ENCODE results near the gene ALG8. TPM values are rescaled to one million over a fixed set of nuclear protein-coding genes. Genes with fewer than 3 reads are reported as not detected.

ALG8 gene
- total RNA-seq, 2 donors from 2014 or later = 17.2 to 25.8 TPM

DNA sequence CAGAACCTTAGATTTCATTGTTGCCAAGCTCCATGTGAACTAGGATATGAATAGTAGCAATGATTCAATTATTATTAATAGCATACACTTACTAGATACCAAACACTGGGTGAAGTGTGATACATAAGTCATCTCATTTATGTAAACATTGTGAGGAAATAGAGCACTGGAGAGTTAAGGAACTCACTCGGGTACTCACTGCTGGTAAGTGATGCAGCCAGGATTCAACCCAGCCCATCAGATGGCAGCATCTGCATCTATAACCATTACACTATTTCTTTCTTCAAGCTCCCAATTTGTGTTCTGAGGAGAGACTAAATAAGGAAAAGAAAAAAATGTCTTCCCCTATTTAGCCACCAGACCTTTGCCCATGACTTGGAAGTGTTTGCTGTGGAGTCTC lies 10.2 kb upstream of the ALG8 start:
- no peaks in the 10 kb centered on the region for H3K36me3 Mint-ChIP-seq (ENCODE audit: low read depth)
- H3K4me1 Mint-ChIP-seq = no peaks in the 10 kb centered on the region
- DNase-seq = no peak
- no peaks in the 10 kb centered on the region for H3K27me3 Mint-ChIP-seq
- H3K4me3 Mint-ChIP-seq = no peak overlapping the region
- H3K27ac Mint-ChIP-seq = no peak overlapping the region
- no peak for ATAC-seq
- no peaks in the 10 kb centered on the region for H3K9me3 ChIP-seq (ENCODE audit: control insufficient read depth, low read length, poor library complexity, severe bottlenecking)

DNA sequence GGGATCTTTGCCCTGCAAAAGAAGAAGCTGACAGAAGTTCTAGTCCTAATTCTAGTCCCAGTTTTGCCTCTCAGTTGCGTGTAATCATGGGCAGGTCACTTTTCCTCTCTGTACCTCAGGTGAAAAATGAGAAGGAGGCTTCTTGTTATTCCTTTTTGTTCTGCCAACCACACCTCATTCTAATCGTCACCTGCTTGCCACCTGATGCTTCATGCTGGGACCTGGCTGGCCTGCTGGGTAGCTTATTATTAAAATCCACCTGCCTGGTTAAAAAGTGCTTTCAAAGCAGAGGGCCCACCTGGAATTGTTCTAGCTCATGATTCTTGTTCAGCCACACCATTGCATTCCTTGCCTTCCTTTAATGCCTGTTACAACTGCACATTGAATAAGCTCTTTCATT lies 8.4 kb upstream of the ALG8 start:
- ATAC-seq = no peak

DNA sequence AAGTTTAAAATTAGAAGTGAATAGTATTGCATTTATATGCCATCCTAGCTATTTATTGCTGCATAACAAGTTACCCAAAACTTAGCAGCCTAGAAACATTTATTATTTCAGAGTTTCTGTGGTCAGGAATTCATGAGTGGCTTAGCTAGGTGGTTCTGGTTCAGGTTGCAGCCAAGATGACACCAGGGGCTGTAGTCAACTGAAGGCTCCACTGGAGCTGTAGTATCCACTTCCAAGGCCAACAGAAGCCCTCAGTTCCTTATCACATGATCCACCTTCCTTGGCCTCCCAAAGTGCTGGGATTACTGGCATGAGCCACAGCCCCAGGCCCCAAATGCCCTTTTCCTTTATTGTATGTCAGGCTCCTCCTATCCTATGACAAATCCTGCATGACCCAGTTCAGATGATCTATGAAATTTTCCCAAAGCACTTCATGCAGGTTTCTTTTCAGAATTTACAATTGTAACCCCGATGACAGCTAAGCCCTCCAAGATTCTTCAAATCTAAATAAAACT lies 6.1 kb upstream of the ALG8 start:
- Mint-ChIP-seq H3K36me3 (ENCODE audit: low read depth) (peaks cover 6% of the 10 kb centered on the region), H3K4me1 (peaks cover 10% of the 10 kb centered on the region), H3K27ac (no peak overlapping the region), H3K27me3 (no peaks in the 10 kb centered on the region), H3K4me3 (no peak overlapping the region)
- DNase-seq (no peak), ATAC-seq (no peak)
- H3K9me3 ChIP-seq (ENCODE audit: control insufficient read depth, low read length, poor library complexity, severe bottlenecking) = no peaks in the 10 kb centered on the region

More for the DNA sequence above, 8.4 kb upstream of the ALG8 start:
- no peaks in the 10 kb centered on the region for H3K27me3 Mint-ChIP-seq
- H3K9me3 ChIP-seq (ENCODE audit: control insufficient read depth, low read length, poor library complexity, severe bottlenecking) = no peaks in the 10 kb centered on the region
- H3K4me1 Mint-ChIP-seq = peaks cover 3% of the 10 kb centered on the region
- H3K36me3 Mint-ChIP-seq (ENCODE audit: low read depth) = peaks cover 3% of the 10 kb centered on the region
- DNase-seq = no peak
- no peak overlapping the region for H3K4me3 Mint-ChIP-seq
- H3K27ac Mint-ChIP-seq = no peak overlapping the region

DNA sequence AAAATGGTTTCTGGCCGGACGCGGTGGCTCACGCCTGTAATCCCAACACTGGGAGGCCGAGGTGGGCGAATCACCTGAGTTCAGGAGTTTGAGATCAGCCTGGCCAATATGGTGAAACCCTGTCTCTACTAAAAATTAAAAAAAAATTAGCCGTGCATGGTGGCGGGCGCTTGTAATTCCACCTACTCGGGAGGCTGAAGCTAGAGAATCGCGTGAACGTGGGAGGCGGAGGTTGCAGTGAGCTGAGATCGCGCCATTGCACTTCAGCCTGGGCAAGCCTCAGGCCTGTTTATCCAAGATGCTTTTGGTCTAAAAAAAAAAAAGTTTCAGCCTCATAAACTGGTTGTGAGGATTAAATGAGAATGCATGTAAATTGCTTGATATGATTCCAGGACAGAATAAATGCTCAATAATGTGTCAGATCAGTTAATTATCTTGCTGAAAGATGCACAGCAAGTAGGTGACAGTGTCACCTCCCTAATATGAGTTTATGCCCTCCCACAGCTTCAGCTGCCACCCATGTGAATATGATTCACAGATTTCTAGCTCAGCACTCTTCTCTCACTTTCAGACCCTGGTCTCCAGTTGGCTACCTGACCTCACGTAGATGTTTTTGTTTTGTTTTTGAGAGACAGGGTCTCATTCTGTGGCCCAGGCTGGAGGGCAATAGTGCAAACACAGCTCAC lies 1.1 kb upstream of the ALG8 start:
- DNase-seq (no peak), ATAC-seq (no peak)
- Mint-ChIP-seq H3K27ac (peak overlapping the region; percentile 86), H3K4me3 (peak overlapping the region; percentile 92), H3K4me1 (peaks cover 29% of the 10 kb centered on the region), H3K27me3 (no peaks in the 10 kb centered on the region), H3K36me3 (ENCODE audit: low read depth) (peaks cover 14% of the 10 kb centered on the region)
- H3K9me3 ChIP-seq (ENCODE audit: control insufficient read depth, low read length, poor library complexity, severe bottlenecking) = no peaks in the 10 kb centered on the region

DNA sequence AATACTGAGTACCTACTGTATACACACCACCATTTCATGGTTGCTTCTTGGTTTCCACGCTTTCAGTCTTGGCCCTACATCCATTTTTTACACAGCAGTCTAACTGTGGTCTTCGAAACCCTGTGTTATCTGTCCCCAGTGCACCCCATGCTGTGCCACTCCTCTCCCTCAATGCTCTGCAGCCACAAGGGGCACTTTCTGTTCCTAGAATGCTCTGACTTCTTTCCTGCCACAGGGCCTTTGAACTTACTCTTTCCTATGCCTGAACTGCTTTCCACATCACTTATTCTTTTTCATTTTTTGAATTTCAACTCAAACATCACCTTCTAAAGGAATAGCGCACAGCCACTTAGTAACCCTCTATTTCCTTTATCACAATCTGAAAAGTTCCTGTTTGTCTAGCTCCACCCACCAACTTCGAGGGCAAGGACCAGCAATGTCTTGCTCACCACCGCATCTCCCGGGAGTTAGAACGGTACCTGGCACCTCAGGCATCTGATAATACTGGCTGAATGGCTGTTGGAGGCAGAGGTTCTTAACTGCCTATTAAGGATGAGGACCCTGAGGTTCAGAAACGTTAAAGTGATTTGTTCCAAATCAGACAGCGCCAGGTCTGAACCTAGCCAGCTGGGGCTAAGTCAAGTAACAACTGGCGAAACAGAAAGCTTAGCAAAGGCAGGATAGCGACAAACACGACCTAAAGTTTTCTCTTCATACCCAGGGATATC lies 568 bp downstream of the ALG8 start:
- H3K36me3 Mint-ChIP-seq (ENCODE audit: low read depth) = peaks cover 13% of the 10 kb centered on the region
- no peaks in the 10 kb centered on the region for H3K9me3 ChIP-seq (ENCODE audit: control insufficient read depth, low read length, poor library complexity, severe bottlenecking)
- peaks cover 27% of the 10 kb centered on the region for H3K4me1 Mint-ChIP-seq
- no peaks in the 10 kb centered on the region for H3K27me3 Mint-ChIP-seq
- H3K4me3 Mint-ChIP-seq = peak overlapping the region; percentile 92
- H3K27ac Mint-ChIP-seq = peak overlapping the region; percentile 86
- DNase-seq = no peak
- peak; percentile 49 for ATAC-seq

DNA sequence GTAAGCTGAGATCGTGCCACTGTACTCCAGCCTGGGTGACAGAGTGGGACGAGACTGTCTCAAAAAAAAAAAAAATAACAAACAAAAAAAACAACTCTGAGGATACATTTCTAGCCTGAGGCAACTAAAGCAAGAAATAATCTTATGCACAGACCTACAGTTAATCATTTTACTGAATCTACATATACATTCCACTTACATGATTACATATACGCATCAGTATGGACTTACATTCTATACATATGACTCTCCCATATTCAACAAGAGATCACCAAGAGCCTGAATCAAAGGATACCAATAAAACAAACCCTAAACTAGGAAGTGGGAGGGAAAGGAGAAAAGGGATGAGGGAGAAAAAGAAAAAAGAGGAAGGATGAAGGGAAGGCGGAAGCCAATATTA lies 1.1 kb downstream of the ALG8 start:
- H3K36me3 Mint-ChIP-seq (ENCODE audit: low read depth) = peaks cover 12% of the 10 kb centered on the region
- DNase-seq (no peak), ATAC-seq (no peak)
- peak overlapping the region; percentile 86 for H3K27ac Mint-ChIP-seq
- H3K27me3 Mint-ChIP-seq = no peaks in the 10 kb centered on the region
- peak overlapping the region; percentile 92 for H3K4me3 Mint-ChIP-seq
- no peaks in the 10 kb centered on the region for H3K9me3 ChIP-seq (ENCODE audit: control insufficient read depth, low read length, poor library complexity, severe bottlenecking)
- H3K4me1 Mint-ChIP-seq = peaks cover 27% of the 10 kb centered on the region

DNA sequence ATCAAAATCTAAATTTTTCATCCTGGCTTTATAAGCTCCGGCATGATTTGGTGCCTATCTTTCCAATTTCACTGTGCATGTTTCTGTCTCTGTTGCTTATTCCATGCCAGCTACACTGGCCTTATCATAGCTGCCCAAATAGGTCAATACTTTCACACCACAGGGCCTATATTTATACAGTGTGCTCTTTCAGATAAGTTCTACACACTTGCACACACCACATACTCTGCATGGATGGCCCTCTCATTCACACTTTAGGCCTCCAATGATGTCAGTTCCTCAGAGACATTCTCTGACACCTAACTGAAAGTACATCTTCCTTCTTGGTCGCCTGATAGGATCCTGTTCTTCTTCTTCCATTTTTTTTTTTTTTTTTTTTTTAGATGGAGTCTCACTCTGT lies 7.0 kb downstream of the ALG8 start:
- Mint-ChIP-seq H3K4me1 (peaks cover 14% of the 10 kb centered on the region), H3K27ac (no peak overlapping the region), H3K4me3 (no peak overlapping the region), H3K36me3 (ENCODE audit: low read depth) (peaks cover 9% of the 10 kb centered on the region), H3K27me3 (no peaks in the 10 kb centered on the region)
- no peak for DNase-seq
- no peak for ATAC-seq
- no peaks in the 10 kb centered on the region for H3K9me3 ChIP-seq (ENCODE audit: control insufficient read depth, low read length, poor library complexity, severe bottlenecking)

DNA sequence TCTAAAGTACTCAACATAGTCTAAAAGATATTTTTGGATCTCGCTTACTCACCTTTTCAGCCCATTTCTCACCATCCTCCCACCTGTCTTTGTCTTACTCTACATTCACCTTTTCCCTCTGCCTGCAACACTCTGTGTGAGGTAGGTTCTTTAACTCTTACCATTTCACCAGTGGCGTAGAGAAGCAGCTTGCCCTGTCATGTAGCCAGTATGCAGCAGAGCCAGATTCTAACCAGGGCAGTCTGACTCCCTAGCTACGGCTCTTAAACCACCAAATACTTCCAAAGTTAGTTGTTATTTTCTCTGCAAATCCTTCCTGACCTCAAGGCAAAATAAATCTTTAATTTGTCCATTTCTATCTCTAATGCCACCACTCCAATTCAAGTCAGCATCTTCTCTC lies 7.5 kb downstream of the ALG8 start:
- DNase-seq = no peak
- Mint-ChIP-seq H3K27me3 (no peaks in the 10 kb centered on the region), H3K27ac (no peak overlapping the region), H3K36me3 (ENCODE audit: low read depth) (peaks cover 5% of the 10 kb centered on the region), H3K4me1 (peaks cover 12% of the 10 kb centered on the region), H3K4me3 (no peak overlapping the region)
- H3K9me3 ChIP-seq (ENCODE audit: control insufficient read depth, low read length, poor library complexity, severe bottlenecking) = no peaks in the 10 kb centered on the region
- ATAC-seq = no peak

DNA sequence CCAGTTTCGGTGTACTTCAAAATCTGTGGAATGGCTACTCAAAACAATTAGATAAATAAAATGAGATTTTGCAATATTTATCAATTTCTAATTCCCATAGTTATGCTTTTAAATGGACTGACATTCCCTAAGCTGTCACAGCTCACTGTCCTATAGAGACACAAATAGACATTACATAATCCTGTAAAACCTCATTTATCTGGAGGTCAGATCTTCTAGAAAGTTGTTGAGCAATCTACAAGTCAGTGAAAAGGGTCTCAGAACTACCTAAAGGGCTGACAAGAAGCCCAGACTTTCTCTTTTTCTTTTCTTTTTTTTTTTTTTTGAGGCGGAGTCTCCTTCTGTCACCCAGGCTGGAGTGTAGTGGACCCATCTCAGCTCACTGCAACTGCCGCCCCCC lies 12.0 kb downstream of the ALG8 start:
- DNase-seq (no peak), ATAC-seq (no peak)
- H3K36me3 Mint-ChIP-seq (ENCODE audit: low read depth) = no peaks in the 10 kb centered on the region
- no peak overlapping the region for H3K4me3 Mint-ChIP-seq
- no peaks in the 10 kb centered on the region for H3K27me3 Mint-ChIP-seq
- no peak overlapping the region for H3K27ac Mint-ChIP-seq
- peaks cover 10% of the 10 kb centered on the region for H3K4me1 Mint-ChIP-seq
- H3K9me3 ChIP-seq (ENCODE audit: control insufficient read depth, low read length, poor library complexity, severe bottlenecking) = no peaks in the 10 kb centered on the region

DNA sequence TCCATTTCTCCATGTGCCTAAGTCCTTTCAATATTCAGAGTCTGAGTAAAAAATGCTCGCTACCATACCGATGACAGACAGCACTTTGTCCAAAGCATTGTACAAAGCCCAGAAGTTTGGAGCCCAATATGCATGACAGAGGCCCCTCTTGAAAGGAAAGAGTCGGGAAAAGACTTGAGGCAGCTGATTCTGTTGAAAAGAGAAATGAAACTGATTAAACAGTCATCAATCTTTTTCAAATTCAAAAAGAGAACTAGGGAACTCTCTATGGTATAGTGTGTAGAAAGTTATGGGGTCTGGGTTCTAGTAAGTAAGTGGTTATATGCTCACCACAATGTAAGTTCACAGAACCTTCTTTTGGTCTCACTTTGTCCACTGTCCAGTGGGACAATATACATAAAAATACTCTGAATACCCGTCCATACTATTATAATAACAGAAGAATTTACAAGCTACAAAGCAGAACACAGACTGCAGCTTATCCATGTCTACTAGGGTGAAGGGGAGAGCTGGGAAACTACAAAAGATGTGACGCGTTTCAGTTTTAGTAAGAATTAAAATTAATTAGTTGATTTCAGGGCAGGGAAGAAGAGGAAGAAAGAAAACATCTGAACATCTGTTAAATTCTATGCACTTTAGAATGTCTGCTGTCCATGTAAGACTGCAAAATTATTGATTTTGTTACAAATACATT lies 26.7 kb downstream of the ALG8 start:
- Mint-ChIP-seq H3K4me3 (no peak overlapping the region), H3K27me3 (no peaks in the 10 kb centered on the region), H3K36me3 (ENCODE audit: low read depth) (peaks cover 4% of the 10 kb centered on the region), H3K27ac (no peak overlapping the region), H3K4me1 (peaks cover 2% of the 10 kb centered on the region)
- H3K9me3 ChIP-seq (ENCODE audit: control insufficient read depth, low read length, poor library complexity, severe bottlenecking) = no peaks in the 10 kb centered on the region
- ATAC-seq (no peak), DNase-seq (no peak)

DNA sequence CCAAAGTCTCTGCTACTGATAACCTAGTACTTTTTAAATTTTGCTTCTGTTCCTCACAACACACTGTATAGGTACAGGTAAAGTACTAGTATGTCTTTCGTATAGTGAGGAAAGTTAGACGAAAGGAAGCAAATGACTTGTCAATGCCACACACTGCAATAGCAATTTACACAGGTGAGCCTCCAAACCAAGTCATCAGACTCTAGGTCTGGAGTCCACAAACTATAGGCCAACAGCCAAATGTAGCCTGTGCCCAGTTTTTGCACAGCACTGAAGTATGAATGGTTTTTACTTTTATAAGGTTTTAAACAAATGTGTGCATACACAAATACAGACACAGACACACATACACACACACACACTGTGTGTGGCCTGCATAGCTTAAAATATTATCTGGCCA lies 28.1 kb downstream of the ALG8 start:
- peaks cover 2% of the 10 kb centered on the region for H3K4me1 Mint-ChIP-seq
- peaks cover 2% of the 10 kb centered on the region for H3K36me3 Mint-ChIP-seq (ENCODE audit: low read depth)
- no peaks in the 10 kb centered on the region for H3K27me3 Mint-ChIP-seq
- no peak overlapping the region for H3K4me3 Mint-ChIP-seq
- H3K27ac Mint-ChIP-seq = no peak overlapping the region
- H3K9me3 ChIP-seq (ENCODE audit: control insufficient read depth, low read length, poor library complexity, severe bottlenecking) = no peaks in the 10 kb centered on the region
- ATAC-seq (no peak), DNase-seq (no peak)

DNA sequence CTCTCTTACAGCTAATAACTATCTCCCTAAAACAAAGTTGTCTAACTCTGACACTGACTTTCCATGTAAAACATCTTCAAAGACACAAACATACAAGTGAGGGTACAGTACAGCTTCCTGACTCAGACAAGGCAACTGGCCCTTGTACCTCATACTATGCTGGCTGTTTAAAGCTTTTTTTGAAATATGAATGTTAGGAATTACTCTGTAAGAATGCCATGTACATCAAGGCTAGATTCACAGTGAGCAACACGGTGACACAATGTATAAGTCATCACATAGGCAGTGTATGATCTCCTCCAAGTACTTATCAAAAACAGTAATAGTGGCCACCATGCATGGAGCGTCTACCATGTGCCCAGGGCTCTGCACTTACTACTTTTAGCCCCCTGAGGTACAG lies 28.6 kb downstream of the ALG8 start:
- Mint-ChIP-seq H3K4me1 (peaks cover 2% of the 10 kb centered on the region), H3K4me3 (no peak overlapping the region), H3K36me3 (ENCODE audit: low read depth) (peaks cover 2% of the 10 kb centered on the region), H3K27ac (no peak overlapping the region), H3K27me3 (no peaks in the 10 kb centered on the region)
- ATAC-seq = no peak
- H3K9me3 ChIP-seq (ENCODE audit: control insufficient read depth, low read length, poor library complexity, severe bottlenecking) = no peaks in the 10 kb centered on the region
- DNase-seq = no peak

DNA sequence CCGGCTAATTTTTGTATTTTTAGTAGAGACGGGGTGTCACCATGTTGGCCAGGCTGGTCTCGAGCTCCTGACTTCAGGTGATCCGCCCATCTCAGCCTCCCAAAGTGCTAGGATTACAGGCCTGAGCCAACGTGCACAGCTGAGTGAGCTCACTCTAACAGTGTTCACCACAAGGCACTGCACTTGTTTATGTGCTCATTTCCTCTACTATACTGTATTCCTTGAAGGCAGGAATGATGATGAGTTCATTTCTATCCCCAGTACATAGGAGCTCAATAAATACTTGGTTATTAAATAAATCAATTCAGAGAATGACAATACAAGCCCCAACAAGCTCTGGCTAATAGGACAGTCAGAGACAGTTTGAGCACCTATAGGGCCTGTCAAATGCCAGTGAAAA lies 29.1 kb downstream of the ALG8 start:
- DNase-seq (no peak), ATAC-seq (no peak)
- H3K27ac Mint-ChIP-seq = no peak overlapping the region
- peaks cover 2% of the 10 kb centered on the region for H3K36me3 Mint-ChIP-seq (ENCODE audit: low read depth)
- H3K4me3 Mint-ChIP-seq = no peak overlapping the region
- peaks cover 2% of the 10 kb centered on the region for H3K4me1 Mint-ChIP-seq
- no peaks in the 10 kb centered on the region for H3K27me3 Mint-ChIP-seq
- H3K9me3 ChIP-seq (ENCODE audit: control insufficient read depth, low read length, poor library complexity, severe bottlenecking) = no peaks in the 10 kb centered on the region
